ELR (cell line): ENCODE measurements around the gene PCDHGA1.

ENCODE experiments used
- DNase-seq: peaks from one replicate; pipeline ENCODE4 v3.0.0-alpha.2; 2015; ENCODE audit warnings: low read depth

The PCDHGA1 gene

GRCh38 chr5:141492168-141492885, 162.0 kb downstream of the PCDHGA1 start:
- DNase-seq: no peak

GRCh38 chr5:141493500-141494422, 163.4 kb downstream of the PCDHGA1 start:
- DNase-seq: no peak

- no peak for DNase-seq
Observed at GRCh38 chr5:141494761-141495452, 164.6 kb downstream of the PCDHGA1 start.

- DNase-seq: no peak
Observed at GRCh38 chr5:141495453-141495811, 165.1 kb downstream of the PCDHGA1 start.

GRCh38 chr5:141496038-141496437, 165.7 kb downstream of the PCDHGA1 start:
- no peak for DNase-seq

- no peak for DNase-seq
Observed at GRCh38 chr5:141501761-141502160, 171.4 kb downstream of the PCDHGA1 start.

- DNase-seq: no peak
Observed at GRCh38 chr5:141503681-141504080, 173.4 kb downstream of the PCDHGA1 start.

- no peak for DNase-seq
Observed at GRCh38 chr5:141504216-141504615, 173.9 kb downstream of the PCDHGA1 start.

GRCh38 chr5:141506381-141507155, 176.3 kb downstream of the PCDHGA1 start:
- no peak for DNase-seq

- DNase-seq: peak; percentile 78
Observed at GRCh38 chr5:141507387-141508091, 177.2 kb downstream of the PCDHGA1 start.

- peak; percentile 46 for DNase-seq
Observed at GRCh38 chr5:141508440-141508797, 178.1 kb downstream of the PCDHGA1 start.

- peak; percentile 96 for DNase-seq
Observed at GRCh38 chr5:141508798-141509611, 178.7 kb downstream of the PCDHGA1 start.

GRCh38 chr5:141510160-141510559, 179.8 kb downstream of the PCDHGA1 start:
- no peak for DNase-seq

GRCh38 chr5:141510850-141511601, 180.7 kb downstream of the PCDHGA1 start:
- DNase-seq: no peak

- no peak for DNase-seq
Observed at GRCh38 chr5:141511771-141512325, 181.5 kb downstream of the PCDHGA1 start.

- peak; percentile 76 for DNase-seq
Observed at GRCh38 chr5:141512390-141512910, 182.1 kb downstream of the PCDHGA1 start.

GRCh38 chr5:141512911-141513626, 182.8 kb downstream of the PCDHGA1 start:
- DNase-seq: peak; percentile 54

- peak; percentile 86 for DNase-seq
Observed at GRCh38 chr5:141513627-141514329, 183.5 kb downstream of the PCDHGA1 start.
